Measurements from ENCODE around the gene ABHD17B. TPM values are rescaled to one million over a fixed set of nuclear protein-coding genes. Genes with fewer than 3 reads are reported as not detected.

ABHD17B gene
- total RNA-seq, 1 donor from 2014 or later: 18.5 TPM

- Mint-ChIP-seq H3K4me3 (no peak overlapping the region), H3K9me3 (no peaks in the 10 kb centered on the region), H3K36me3 (ENCODE audit: low read depth) (no peaks in the 10 kb centered on the region), H3K27me3 (ENCODE audit: insufficient read depth) (peaks cover 6% of the 10 kb centered on the region), H3K27ac (no peak overlapping the region), H3K4me1 (ENCODE audit: low read depth) (peaks cover 7% of the 10 kb centered on the region)
- DNase-seq (ENCODE audit: low spot score): no peak
- intact Hi-C loops (cut with micrococcal nuclease): no loop called here
These were observed 88.1 kb downstream of the ABHD17B start for GRCh38 chr9:71822935-71823334.

GRCh38 chr9:71822456-71822855, 88.5 kb downstream of the ABHD17B start:
- Mint-ChIP-seq H3K27ac (no peak overlapping the region), H3K4me3 (no peak overlapping the region)
- intact Hi-C loops (cut with micrococcal nuclease): no loop called here

GRCh38 chr9:71821405-71821804, 89.6 kb downstream of the ABHD17B start:
- DNase-seq (ENCODE audit: low spot score): no peak
- H3K4me3 Mint-ChIP-seq: no peak overlapping the region
- intact Hi-C loops (cut with micrococcal nuclease): no loop called here
- no peaks in the 10 kb centered on the region for H3K36me3 Mint-ChIP-seq (ENCODE audit: low read depth)
- H3K27me3 Mint-ChIP-seq (ENCODE audit: insufficient read depth): peaks cover 4% of the 10 kb centered on the region
- H3K27ac Mint-ChIP-seq: no peak overlapping the region
- no peaks in the 10 kb centered on the region for H3K9me3 Mint-ChIP-seq
- peaks cover 17% of the 10 kb centered on the region for H3K4me1 Mint-ChIP-seq (ENCODE audit: low read depth)

More at GRCh38 chr9:71822456-71822855, 88.5 kb downstream of the ABHD17B start:
- H3K4me1 Mint-ChIP-seq (ENCODE audit: low read depth): peaks cover 8% of the 10 kb centered on the region
- no peaks in the 10 kb centered on the region for H3K9me3 Mint-ChIP-seq
- peaks cover 4% of the 10 kb centered on the region for H3K27me3 Mint-ChIP-seq (ENCODE audit: insufficient read depth)
- DNase-seq (ENCODE audit: low spot score): no peak
- H3K36me3 Mint-ChIP-seq (ENCODE audit: low read depth): no peaks in the 10 kb centered on the region

GRCh38 chr9:71820403-71820921, 90.5 kb downstream of the ABHD17B start:
- Mint-ChIP-seq H3K27me3 (ENCODE audit: insufficient read depth) (peaks cover 2% of the 10 kb centered on the region), H3K27ac (no peak overlapping the region), H3K4me3 (no peak overlapping the region), H3K9me3 (no peaks in the 10 kb centered on the region), H3K36me3 (ENCODE audit: low read depth) (no peaks in the 10 kb centered on the region), H3K4me1 (ENCODE audit: low read depth) (peaks cover 17% of the 10 kb centered on the region)
- no peak for DNase-seq (ENCODE audit: low spot score)
- intact Hi-C loops (cut with micrococcal nuclease): no loop called here

GRCh38 chr9:71819115-71819739, 91.8 kb downstream of the ABHD17B start:
- intact Hi-C loops (cut with micrococcal nuclease): loop anchor here (1.0 kb wide), 1 partner anchor 215 kb away; no protein-coding TSS in a partner anchor
- Mint-ChIP-seq H3K36me3 (ENCODE audit: low read depth) (no peaks in the 10 kb centered on the region), H3K27ac (no peak overlapping the region), H3K4me3 (no peak overlapping the region), H3K9me3 (no peaks in the 10 kb centered on the region), H3K27me3 (ENCODE audit: insufficient read depth) (peaks cover 2% of the 10 kb centered on the region), H3K4me1 (ENCODE audit: low read depth) (peaks cover 17% of the 10 kb centered on the region)
- no peak for DNase-seq (ENCODE audit: low spot score)

- Mint-ChIP-seq H3K9me3 (no peaks in the 10 kb centered on the region), H3K4me3 (no peak overlapping the region), H3K36me3 (ENCODE audit: low read depth) (no peaks in the 10 kb centered on the region), H3K27ac (no peak overlapping the region), H3K27me3 (ENCODE audit: insufficient read depth) (peaks cover 2% of the 10 kb centered on the region), H3K4me1 (ENCODE audit: low read depth) (peaks cover 10% of the 10 kb centered on the region)
- DNase-seq (ENCODE audit: low spot score): no peak
- intact Hi-C loops (cut with micrococcal nuclease): no loop called here
These were observed 94.0 kb downstream of the ABHD17B start for GRCh38 chr9:71816916-71817451.

Other genes with a start within 250 kb of the ABHD17B start
- gene CEMIP2, start 142.7 kb downstream of the ABHD17B start, total RNA-seq: 70.0 and 79.1 TPM in 2 replicates
- gene C9orf85, start 446 bp upstream of the ABHD17B start, total RNA-seq: 9.3 and 9.8 TPM in 2 replicates
- not detected in 2 replicates for gene C9orf57, start 149.4 kb upstream of the ABHD17B start, total RNA-seq
- not detected in 2 replicates for gene GDA, start 238.2 kb upstream of the ABHD17B start, total RNA-seq

All from activated T-helper 1 cell treated with anti-CD3 and anti-CD28 coated beads, Interleukin-12 subunit alpha, Interleukin-12 subunit beta, Interleukin-2, Interleukin-4 antibody, amounts not matched to agents 30 ng/mL and 10 ng/mL and 1 ng/mL, durations not matched to agents 14 hours and 24 hours and 36 hours (primary cell).